IPS-18c (cell line): ENCODE data around the gene ZNF492.
"Not testable (repeated sequence)": the region's sequence is repeated elsewhere in the genome, so short reads cannot be mapped to it uniquely, and the experiment has no call there.

ENCODE experiments used
- H3K4me3 ChIP-seq: 2 replicates; pipeline ENCODE4 v1.7.0; 2013; ENCODE audit warnings: low read depth, mild to moderate bottlenecking, low read length, moderate library complexity; ENCODE audit not compliant: insufficient read depth
- H3K9me3 ChIP-seq: one replicate; pipeline ENCODE4 v1.6.1; 2013; ENCODE audit warnings: mild to moderate bottlenecking, low read length, moderate library complexity; ENCODE audit not compliant: control insufficient read depth, insufficient read depth

Gene ZNF492

GRCh38 chr19:22609630-22610029 lies 24.5 kb upstream of the ZNF492 start:
- no peak overlapping the region for H3K4me3 ChIP-seq
- peaks cover 48% of the 10 kb centered on the region for H3K9me3 ChIP-seq

GRCh38 chr19:22610121-22610520 lies 24.0 kb upstream of the ZNF492 start:
- peaks cover 46% of the 10 kb centered on the region for H3K9me3 ChIP-seq
- no peak overlapping the region for H3K4me3 ChIP-seq

DNA sequence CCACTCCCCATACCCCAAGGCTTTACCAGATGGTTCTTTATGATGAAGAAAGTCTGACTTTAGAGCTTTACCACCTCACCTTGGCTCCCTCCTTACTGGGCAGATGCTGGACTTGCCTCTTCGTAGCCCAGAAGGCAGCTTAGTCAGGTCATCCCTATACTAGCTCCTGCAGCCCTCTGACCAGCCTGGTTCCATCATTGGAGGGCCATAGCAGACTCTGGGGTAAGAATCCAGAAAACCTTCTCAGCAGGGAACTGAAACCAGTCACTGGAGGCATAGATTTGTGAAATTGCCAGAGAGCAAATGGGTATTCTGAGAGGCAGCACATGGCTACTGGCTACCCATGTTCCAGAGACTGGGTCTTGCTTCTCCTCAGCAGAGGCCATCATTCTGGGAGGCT lies 21.8 kb upstream of the ZNF492 start:
- Histone ChIP-seq H3K9me3 (peaks cover 48% of the 10 kb centered on the region), H3K4me3 (no peak overlapping the region)

DNA sequence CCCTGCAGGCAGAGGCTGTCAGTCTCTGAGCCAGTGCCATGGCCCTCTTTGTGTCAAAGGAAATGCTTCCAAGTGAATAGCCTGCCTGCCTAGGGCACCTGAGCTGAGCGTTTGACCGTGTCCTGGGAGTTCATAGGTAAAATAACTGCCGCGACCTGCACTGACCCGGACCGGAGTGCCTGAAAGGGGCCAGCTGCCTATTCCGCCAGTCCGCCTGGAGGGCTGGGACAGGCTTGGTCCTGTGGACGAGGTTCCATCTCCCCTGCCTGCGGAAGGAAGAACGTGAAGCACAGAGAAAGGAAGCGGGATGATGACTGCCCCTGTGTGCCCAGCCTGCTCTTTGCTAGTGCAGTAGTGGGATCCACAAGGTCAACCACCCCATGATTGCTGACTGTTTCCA lies 17.5 kb upstream of the ZNF492 start:
- Histone ChIP-seq H3K9me3 (peaks cover 47% of the 10 kb centered on the region), H3K4me3 (no peak overlapping the region)

GRCh38 chr19:22617181-22617580 lies 16.9 kb upstream of the ZNF492 start:
- H3K9me3 ChIP-seq: peaks cover 47% of the 10 kb centered on the region
- not testable (repeated sequence) for H3K4me3 ChIP-seq

- Histone ChIP-seq H3K4me3 (no peak overlapping the region), H3K9me3 (peaks cover 47% of the 10 kb centered on the region)
These were observed 16.4 kb upstream of the ZNF492 start for GRCh38 chr19:22617614-22618320.

GRCh38 chr19:22619371-22619770 lies 14.8 kb upstream of the ZNF492 start:
- H3K4me3 ChIP-seq: no peak overlapping the region
- H3K9me3 ChIP-seq: peaks cover 50% of the 10 kb centered on the region

- peaks cover 50% of the 10 kb centered on the region for H3K9me3 ChIP-seq
- no peak overlapping the region for H3K4me3 ChIP-seq
These were observed 14.2 kb upstream of the ZNF492 start for GRCh38 chr19:22619932-22620331.

- Histone ChIP-seq H3K9me3 (peaks cover 53% of the 10 kb centered on the region), H3K4me3 (no peak overlapping the region)
These were observed 13.7 kb upstream of the ZNF492 start for GRCh38 chr19:22620401-22620800.

- peak overlapping the region; percentile 15; the same call in 1 of the 2 replicates for H3K4me3 ChIP-seq
These were observed 13.2 kb upstream of the ZNF492 start for GRCh38 chr19:22620912-22621311.

GRCh38 chr19:22622020-22622419 lies 12.1 kb upstream of the ZNF492 start:
- H3K9me3 ChIP-seq: peaks cover 51% of the 10 kb centered on the region
- no peak overlapping the region for H3K4me3 ChIP-seq

More at GRCh38 chr19:22620912-22621311, 13.2 kb upstream of the ZNF492 start:
- H3K9me3 ChIP-seq: peaks cover 53% of the 10 kb centered on the region

- peaks cover 49% of the 10 kb centered on the region for H3K9me3 ChIP-seq
- no peak overlapping the region for H3K4me3 ChIP-seq
These were observed 11.0 kb upstream of the ZNF492 start for GRCh38 chr19:22622901-22623840.

DNA sequence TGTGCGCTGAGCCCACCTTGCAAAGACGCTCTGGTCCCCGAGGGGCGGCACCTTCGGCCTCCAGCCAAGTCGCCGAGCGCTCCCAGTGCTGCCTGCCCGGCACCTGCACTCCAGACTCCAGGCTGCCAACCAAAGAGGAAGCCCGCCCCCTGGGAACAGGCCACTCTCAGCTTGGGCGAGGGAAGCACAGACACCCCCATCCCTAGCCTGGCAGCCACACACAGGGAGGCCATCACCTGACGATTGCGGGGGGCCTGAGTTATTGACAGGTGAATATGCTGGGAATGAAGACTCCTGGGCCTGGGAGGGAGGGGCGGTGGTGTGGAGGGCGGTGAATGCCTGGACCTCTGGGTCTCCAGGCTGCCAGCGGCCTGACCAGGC lies 10.3 kb upstream of the ZNF492 start:
- Histone ChIP-seq H3K9me3 (peaks cover 53% of the 10 kb centered on the region), H3K4me3 (no peak overlapping the region)

GRCh38 chr19:22625266-22626035 lies 8.7 kb upstream of the ZNF492 start:
- Histone ChIP-seq H3K4me3 (no peak overlapping the region), H3K9me3 (peaks cover 47% of the 10 kb centered on the region)

DNA sequence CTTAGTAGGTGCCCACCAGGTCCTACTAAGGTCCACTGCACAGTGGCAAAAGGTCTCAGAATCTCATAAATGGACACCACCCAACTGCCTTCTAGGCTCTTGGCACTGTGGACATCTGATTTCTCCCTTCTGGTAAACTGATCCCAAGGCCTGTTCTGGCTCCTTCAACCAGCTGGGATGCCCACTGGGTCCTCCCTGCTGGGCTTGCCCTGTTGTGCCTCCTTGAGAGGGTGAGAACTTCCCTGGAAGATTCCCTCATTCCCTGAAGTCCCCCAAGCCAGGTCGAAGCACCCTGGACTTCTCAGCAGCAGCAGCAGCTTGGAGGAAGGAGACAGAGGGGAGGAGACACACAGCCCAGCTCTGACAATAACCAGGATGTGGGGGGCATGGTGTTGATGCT lies 6.6 kb upstream of the ZNF492 start:
- no peak overlapping the region for H3K4me3 ChIP-seq

DNA sequence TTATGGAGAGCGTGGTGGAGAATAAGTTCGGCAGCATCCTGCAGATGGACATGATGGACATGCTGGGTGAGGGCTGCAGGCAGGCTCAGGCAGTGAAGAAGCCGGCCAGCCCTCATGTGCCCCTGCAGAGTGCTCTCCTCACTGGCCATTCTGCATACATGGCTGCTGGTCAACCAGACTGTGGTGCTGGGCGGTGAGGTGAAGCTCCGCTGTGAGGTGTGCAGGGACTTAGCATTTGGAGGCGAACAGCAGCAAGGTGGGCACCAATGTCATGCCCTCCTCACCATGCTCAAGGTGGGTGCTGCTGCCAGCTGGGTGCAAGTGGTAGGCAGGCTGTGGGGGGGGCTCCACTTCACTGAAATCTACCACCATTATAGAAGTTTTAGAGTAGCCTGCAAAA lies 5.7 kb upstream of the ZNF492 start:
- Histone ChIP-seq H3K4me3 (no peak overlapping the region; the same call in 1 of the 2 replicates), H3K9me3 (peaks cover 46% of the 10 kb centered on the region)

More for the DNA sequence above, 6.6 kb upstream of the ZNF492 start:
- H3K9me3 ChIP-seq: peaks cover 45% of the 10 kb centered on the region

GRCh38 chr19:22634450-22634827 lies 315 bp downstream of the ZNF492 start:
- H3K4me3 ChIP-seq: no peak overlapping the region
- H3K9me3 ChIP-seq: peaks cover 23% of the 10 kb centered on the region
